AG04449 (cell line): ENCODE data around the gene SMU1.

Experiments
- CTCF ChIA-PET: fragments of 350-600 bp; formaldehyde crosslinking; extraction: SDS; loops from one replicate; lab custom pipeline; 2021; ENCODE audit warnings: antibody characterized with exemption; lab: Yijun Ruan, JAX
- POLR2A ChIA-PET: fragments of 400-600, 350-600 bp; formaldehyde crosslinking; extraction: SDS; loops from one replicate; lab custom pipeline; 2020; ENCODE audit warnings: antibody characterized with exemption, inconsistent platforms; lab: Yijun Ruan, JAX
- DNase-seq: peaks from one replicate; pipeline ENCODE4 v3.0.0-alpha.2; 2010; ENCODE audit warnings: low read depth, low spot score
- H3K4me3 ChIP-seq: 2 replicates; pipeline ENCODE4 v1.5.1; 2011; ENCODE audit warnings: low read depth, mild to moderate bottlenecking, control low read depth, low read length
- TF ChIP-seq, protein P1 (sequence below): IDR thresholded peaks from one replicate; pipeline ENCODE4 v1.5.1; 2011; ENCODE audit warnings: mild to moderate bottlenecking, moderate library complexity, low read length, control low read depth, inconsistent platforms; ENCODE audit not compliant: insufficient read depth; ENCODE audit errors: missing control alignments

The SMU1 gene

DNA sequence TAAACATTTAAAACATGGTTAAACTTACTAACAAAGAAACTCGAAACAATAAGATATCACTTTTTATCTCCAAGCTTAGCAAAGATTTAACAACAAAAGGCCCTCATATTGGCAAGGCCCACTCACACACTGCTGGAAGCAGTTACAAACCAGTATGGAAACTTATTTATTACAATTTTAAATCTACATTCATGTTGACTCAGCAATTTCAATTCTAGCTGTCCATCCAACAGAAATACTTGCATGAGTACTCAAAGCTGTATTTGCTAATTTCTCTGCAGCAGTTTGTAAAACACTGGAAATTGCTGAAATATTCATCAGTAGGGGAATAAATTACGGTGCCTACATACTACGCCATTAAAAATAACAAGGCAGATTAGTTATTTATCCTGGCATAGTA, 54.2 kb downstream of the SMU1 start:
- CTCF ChIA-PET, result no interaction called here
- DNase-seq, result no peak
- no peak overlapping the region for H3K4me3 ChIP-seq
- POLR2A ChIA-PET, result no interaction called here
- TF ChIP-seq, protein P1, sequence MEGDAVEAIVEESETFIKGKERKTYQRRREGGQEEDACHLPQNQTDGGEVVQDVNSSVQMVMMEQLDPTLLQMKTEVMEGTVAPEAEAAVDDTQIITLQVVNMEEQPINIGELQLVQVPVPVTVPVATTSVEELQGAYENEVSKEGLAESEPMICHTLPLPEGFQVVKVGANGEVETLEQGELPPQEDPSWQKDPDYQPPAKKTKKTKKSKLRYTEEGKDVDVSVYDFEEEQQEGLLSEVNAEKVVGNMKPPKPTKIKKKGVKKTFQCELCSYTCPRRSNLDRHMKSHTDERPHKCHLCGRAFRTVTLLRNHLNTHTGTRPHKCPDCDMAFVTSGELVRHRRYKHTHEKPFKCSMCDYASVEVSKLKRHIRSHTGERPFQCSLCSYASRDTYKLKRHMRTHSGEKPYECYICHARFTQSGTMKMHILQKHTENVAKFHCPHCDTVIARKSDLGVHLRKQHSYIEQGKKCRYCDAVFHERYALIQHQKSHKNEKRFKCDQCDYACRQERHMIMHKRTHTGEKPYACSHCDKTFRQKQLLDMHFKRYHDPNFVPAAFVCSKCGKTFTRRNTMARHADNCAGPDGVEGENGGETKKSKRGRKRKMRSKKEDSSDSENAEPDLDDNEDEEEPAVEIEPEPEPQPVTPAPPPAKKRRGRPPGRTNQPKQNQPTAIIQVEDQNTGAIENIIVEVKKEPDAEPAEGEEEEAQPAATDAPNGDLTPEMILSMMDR, result no peak

DNA sequence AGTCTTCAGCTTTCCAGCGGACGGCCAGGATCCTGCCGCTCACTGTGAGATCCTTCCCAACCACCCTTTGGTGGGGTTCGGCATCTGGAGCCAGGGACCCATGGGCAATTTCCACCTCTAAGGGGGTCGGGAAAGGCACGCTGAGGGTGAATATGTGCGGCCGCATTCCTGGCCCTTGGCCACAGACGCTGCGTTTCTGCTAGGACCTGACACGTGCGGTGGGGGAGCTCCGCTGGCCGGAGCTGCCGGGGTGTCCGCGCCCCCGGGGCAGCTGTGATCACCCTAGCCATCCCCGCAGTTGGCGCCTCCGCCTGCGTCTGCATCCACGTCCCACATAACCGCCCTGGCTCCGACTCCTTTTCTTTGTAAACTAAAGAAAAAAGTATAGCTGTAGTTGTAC, 56.7 kb downstream of the SMU1 start:
- ChIA-PET POLR2A (no interaction called here), CTCF (no interaction called here)
- TF ChIP-seq, protein P1, result no peak
- no peak for DNase-seq
- no peak overlapping the region for H3K4me3 ChIP-seq

GRCh38 chr9:33017283-33018041, 59.0 kb downstream of the SMU1 start:
- TF ChIP-seq, protein P1, result no peak
- ChIA-PET POLR2A (no interaction called here), CTCF (interaction anchor here (0.6 to 1.0 kb wide), 2 partner anchors 185 to 639 kb away, joined by 3 read pairs; no protein-coding TSS in a partner anchor)
- H3K4me3 ChIP-seq, result no peak overlapping the region
- DNase-seq, result no peak

DNA sequence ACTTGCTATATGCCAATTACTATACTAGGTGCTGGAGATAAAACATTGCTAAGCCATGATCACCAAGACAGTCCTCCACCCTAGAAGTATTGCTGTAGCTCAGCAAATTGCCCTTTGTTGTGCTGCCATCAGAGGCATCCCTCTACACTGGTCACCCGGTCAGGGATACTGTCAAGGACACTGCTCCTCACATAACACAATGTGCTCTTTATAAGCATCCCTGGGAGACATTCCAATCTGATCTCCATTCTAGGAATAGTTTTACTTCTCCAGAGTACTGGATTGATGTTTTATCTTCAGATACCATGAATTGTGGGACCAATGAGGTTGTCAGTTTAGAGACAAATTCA, 61.8 kb downstream of the SMU1 start:
- POLR2A ChIA-PET, result interaction anchor here (3.6 kb wide), 1 partner anchor 10 kb away, joined by 27 read pairs; the partner anchor contains the start of gene DNAJA1
- no peak for DNase-seq
- no peak overlapping the region for H3K4me3 ChIP-seq
- TF ChIP-seq, protein P1, result no peak
- CTCF ChIA-PET, result no interaction called here

GRCh38 chr9:33013962-33014664, 62.4 kb downstream of the SMU1 start:
- ChIA-PET CTCF (no interaction called here), POLR2A (interaction anchor here (3.6 kb wide), 1 partner anchor 11 kb away, joined by 27 read pairs; the partner anchor contains the start of gene DNAJA1)
- TF ChIP-seq, protein P1, result no peak
- H3K4me3 ChIP-seq, result no peak overlapping the region
- DNase-seq, result no peak

GRCh38 chr9:33012328-33013069, 64.0 kb downstream of the SMU1 start:
- CTCF ChIA-PET, result no interaction called here
- TF ChIP-seq, protein P1, result no peak
- POLR2A ChIA-PET, result interaction anchor here (3.6 kb wide), 1 partner anchor 12 kb away, joined by 27 read pairs; the partner anchor contains the start of gene DNAJA1
- H3K4me3 ChIP-seq, result no peak overlapping the region
- no peak for DNase-seq
